ENCODE data around the gene MACROH2A1.

Gene MACROH2A1

DNA sequence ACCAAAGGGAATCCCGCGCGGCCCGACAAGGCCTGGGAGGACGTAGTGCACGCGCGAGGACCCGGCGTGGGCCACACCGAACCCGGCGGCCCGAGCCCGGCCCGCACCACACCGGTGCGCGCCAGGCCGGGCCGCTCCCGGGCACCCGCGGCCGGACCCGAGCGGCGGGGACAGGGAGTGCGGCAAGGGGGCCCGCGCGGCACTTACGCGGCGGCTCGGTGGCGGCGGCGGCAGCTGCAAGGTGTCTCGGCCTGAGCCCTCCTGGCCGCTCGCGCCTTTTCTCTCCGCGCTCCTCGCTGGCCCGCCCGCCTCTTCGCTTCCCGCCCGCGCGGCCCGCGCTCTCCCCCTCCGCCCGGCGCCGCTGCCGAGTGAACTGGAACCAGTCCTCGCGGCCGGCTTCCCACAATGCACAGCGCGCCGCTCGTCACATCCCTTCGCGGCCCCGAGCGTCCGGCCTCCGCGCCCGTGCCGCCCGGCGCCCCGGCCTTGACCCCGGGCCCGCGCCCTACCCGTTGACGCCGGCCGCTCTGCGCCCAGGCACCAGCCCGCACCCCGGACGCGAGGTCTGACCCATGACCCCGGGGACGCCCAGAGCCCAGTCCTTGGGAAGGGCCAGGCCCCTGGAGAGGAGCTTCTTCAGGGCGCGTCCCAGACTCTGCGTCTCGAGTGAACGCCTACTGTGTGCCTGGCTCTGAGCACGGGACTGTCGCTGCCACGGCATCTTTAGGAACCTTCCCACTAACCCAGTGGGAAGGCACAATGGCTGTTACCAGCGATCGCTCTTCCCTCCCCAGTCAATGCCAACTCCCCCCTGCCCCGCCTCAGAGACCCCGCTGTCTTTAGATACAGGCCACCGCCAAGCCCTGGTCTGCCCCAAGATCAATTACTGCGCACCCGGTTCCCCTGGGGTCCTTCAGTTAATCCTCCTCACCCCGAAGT is at the start of gene MACROH2A1:
MACROH2A1 (minus strand) TSS at position 377 of the 939 bp plus-strand sequence. CDS start 10,138 bp downstream, outside the sequence.
- peak; percentile 83 for DNase-seq

- DNase-seq, result no peak
These were observed 49.2 kb upstream of the MACROH2A1 start for GRCh38 chr5:135448071-135448739.

DNA sequence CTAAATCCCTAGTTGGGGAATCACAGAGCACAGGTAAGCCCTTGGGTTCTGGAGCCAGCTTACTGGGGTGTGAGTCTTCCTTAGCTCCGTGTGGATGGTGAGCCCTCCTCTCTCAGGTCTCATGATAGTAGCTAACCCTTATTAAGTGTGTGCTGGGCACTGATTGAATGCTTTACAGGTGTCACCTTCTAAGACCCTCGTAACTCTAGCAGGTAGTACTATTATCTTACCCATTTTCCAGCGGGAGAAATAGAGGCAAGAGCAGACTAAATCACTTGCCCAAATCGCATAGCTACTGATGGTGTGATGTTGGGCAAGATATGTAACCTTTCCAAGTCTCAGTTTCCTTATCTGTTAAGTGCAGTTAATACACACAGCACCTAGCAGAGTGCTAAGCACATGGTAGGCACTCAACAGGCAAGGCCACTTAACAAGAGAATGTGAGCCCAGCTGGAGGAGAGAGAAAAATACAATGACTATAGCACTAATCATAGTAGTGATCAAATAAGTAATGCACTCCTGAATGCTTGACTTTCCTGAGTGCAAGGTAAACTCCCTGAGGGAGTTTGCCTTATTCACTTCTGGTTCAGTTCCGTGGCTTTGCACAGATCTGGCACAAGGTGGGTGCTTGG is 48.4 kb upstream of the MACROH2A1 start, which contains the start of gene DCANP1:
DCANP1 (minus strand) TSS at position 51 of the 632 bp plus-strand sequence. CDS start 240 bp downstream, outside the sequence.
- no peak for DNase-seq

DNA sequence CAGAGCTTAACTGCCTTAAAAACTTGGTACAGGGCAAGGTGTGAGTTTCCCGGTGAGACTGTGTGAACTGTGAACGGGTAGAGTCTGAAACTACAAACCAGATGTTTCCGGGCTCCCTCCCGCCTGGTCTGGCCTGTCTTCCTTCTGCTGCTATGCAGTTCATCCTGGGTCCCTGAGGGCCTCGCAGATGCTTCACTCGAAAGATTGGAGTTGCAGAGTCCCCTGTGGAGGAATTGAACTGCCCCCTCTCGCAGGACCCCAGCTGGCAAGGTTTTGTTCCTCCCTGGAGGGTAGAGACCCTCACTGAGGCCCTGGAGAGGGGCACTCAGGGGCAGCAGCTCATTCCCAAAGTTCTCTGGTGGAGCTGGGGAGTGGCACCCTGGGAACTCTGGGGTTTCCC is 47.6 kb upstream of the MACROH2A1 start:
- DNase-seq, result no peak

GRCh38 chr5:135446206-135446605 is 47.2 kb upstream of the MACROH2A1 start:
- DNase-seq, result no peak

DNA sequence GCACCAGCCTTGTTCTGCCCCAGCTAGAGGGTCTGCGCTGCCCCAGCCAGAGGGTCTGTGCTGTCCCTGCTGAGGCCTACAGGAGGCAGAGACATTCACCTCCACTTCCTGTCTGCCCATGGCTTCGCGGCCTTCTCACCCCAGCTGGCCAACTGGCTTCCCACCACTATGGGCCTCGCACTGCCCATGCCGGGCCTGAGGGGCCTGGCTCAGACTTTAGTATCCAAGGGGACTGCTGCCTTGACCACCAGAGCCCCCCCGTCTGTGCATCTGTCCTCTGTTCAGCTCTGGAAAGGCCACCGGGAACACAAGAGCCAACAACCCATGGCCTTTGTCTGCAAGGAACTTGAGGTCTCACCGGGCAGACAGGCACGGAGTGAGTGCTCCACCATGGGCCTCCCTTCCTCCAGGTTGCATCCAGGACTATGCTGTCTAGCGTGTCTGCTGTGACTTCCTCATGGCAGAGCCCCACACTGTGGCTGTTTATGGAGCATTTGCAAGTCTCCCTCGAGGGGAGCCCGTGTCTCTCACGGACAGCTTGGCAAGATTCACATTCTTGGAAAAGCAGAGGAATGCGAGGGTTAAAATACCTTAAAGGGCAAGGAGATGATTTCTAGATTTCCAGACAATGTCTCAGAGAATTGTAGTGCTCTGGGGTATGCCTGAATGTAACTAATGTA is 46.4 kb upstream of the MACROH2A1 start:
- DNase-seq, result no peak

GRCh38 chr5:135444881-135445280 is 45.9 kb upstream of the MACROH2A1 start:
- no peak for DNase-seq

DNA sequence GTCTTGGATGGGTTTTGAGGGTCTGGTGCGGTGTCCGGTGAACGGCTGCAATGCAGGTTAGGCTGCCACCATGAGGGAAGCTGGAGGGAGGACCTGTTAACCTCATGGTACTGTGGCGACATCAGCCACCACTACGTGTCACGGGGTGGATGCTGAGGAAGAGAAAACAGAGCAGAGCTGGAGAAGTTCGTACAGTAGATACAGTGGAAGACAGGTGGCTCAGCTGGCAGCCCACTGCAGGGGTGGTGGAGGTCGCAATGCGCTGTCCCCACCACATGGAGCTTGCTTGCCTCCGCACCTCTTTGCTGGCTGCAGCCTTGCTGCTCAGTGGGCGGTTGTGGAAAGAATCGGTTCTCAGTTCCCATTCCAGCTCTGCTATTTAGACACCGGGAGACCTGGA is 45.3 kb upstream of the MACROH2A1 start:
- DNase-seq, result no peak

- no peak for DNase-seq
These were observed 44.3 kb upstream of the MACROH2A1 start for GRCh38 chr5:135443161-135443960.

DNA sequence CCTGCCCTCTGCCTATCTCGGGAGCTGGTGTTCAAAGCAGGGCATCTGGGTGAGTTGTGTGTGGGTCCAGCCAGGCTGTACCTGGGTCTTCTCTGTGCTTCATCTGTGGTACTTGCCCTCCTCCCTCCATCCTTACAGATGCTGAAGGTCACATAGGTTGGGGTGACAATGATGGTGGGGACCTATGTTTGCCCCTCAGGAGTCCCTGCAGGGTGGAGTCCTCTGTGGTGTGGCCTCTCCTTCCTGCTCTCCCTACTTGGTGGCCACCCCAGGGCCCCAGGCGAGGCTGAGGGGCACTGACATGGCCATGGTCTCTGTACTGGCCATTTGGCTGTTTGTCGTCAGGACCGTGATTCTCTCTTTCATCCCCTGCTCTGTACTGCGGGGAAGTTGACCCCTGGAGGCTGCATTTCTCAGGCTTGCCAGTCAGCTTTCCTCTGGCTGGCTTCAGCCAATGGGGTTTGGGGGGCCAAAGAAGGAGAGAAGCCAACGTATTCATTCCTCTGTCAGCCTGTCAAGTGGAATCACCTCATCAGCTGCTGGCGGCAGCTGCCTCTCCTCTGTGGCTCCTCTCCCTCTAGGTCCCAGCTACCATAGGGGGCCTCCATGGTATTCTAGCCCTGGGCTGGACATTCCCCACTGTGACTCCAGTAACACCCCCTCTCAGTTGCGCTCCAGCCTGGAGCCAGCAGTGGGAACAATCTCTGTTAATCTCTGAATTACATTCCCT is 43.6 kb upstream of the MACROH2A1 start:
- no peak for DNase-seq

DNA sequence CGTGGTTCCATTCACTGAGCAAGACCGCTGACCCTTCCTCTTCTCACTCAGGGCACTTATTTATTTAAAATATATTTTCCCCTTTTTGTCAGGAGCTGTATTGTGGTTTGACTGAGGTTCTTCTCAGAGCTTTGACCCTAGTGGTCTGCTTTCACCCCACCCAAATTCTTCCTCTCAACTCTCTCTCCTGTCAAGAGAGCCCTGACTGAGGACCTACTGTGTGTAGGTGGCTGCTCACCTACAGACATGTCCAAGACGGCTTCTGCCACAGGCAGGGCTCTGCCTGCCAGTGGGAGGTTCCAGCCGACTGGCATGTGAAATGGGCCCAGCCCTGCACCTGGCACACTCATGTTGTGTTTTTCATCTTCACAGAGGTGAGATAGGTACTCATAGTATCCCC is 42.9 kb upstream of the MACROH2A1 start:
- DNase-seq, result no peak

DNA sequence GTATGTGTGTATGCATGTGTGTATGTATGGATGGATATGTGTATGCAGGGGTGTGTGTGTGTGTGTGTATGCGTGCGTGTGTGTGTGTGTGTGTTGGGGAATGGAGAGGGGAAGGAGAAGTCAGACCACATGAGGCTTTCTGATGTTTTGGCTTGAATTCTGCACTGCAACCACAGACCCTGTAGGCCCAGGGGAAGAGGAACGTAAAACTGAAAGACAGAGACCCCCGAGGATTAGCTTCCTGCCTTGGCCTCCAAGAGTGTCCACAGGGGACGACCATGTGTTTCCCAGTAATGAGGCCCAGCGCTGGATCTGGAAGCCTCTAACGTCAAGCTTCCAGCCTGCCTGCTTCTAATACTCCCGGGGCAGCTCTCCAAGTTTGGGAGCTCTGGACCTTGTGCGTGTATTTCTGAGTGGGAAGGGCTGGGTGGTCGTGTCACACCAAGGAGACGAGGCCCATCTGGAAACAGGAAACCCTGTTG is 42.4 kb upstream of the MACROH2A1 start:
- no peak for DNase-seq

GRCh38 chr5:135440916-135441315 is 41.9 kb upstream of the MACROH2A1 start:
- DNase-seq, result no peak

GRCh38 chr5:135439231-135440205 is 40.5 kb upstream of the MACROH2A1 start:
- DNase-seq, result no peak

DNA sequence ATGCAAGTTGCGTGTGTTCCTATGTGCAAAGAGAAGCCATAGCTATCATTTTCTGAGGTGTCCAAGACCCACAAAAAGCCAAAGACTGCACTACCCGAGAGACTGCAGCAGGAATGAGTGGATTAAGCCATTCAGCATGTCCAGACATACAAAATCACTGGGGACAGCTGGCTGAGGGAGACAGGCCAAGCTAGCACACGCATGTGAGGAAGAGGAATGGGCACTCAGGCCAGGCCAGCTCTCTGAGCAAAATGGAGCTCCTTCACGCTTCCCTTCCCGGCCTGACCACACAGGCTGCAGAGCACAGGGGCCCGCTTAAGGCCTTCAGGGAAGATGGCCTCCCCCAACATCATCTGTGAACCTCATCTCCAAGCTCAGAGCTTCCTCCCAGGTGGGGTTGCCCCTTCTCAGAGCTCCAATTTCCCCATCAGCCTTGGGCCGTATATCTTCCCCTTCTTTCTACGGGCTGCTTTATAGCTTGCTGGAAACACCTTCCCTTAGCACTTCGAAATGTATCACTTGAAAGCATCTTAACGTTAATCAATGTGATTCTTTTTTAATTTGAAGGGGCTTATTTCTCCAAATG is 39.7 kb upstream of the MACROH2A1 start:
- no peak for DNase-seq

DNA sequence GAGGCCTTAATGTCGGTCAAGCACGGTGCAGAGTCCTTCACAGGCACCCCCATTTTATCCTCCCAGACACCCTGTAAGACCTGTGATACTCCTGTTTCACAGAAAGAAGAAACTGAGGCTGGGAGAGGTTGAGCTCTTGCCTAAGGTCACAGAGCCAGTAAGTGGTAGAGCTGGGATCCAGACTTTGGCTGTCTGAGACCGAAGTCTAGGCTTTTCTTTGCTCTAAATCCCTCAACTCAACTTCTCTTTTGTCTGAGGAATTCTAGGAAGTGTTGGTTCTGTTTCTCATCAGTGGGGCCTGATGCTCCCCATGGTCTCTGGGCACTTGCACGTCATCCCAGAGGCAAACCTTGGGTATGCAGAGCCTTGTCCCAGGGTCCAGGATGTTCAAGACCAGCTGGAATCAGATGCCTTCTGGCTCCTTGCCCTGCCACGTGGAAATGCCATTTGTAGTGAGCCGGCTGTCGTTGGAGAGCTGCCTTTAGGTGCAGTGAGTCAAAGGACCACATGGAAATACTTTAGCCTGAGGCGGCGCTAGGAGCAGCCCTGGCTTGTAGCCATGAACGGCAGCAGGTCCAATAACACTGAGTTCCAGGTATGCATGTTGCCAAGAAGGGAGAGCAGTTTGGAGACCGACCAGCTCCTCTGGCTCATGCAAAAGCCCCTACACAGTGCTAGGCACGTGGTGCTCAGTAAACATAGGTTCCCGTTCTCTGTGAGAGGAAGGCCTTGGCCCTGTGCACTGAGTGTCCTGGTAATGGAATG is 38.9 kb upstream of the MACROH2A1 start:
- DNase-seq, result no peak

DNA sequence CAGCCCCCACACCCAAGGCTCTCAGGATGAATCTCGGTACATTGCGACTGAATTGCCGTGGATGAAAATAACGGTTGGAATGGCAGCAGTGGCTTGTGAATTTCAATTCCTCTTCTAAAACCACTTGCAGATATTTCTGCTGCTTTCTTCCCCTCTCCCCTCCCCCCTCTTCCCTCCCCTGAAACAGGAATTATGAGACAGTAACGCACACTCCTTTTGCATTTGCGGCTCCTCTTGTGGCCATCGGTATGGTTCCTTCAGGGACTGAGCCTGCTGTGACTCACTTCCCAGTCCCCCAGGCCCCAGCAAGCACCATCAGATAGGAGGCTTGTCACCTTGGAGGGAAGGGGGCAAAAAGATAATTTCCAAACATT is 38.4 kb upstream of the MACROH2A1 start:
- DNase-seq, result peak; percentile 49

DNA sequence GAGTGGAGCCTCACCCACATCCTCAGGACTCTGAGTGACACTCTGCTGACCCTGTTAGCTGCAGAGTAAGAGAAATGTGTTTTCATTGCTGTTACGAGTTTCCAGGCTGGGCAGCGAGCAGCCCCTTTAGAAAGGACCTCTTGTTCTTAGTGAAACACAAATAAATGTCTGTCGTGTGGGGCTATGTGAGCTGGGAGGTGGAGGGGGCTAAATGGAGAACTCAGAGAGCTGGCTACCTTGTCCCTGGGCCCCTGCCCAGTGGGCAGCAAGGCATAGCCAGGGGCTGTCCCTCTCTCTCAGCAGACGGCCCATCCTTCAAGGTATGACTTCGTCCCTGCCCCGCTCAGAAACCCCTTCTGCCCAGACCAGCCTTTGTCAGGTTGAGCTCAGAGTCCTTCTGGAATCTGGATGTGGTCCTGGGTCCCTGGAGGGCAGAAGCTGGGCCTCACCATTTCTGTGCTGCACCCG is 38.0 kb upstream of the MACROH2A1 start:
- DNase-seq, result no peak

Measured in CD4-positive, alpha-beta T cell treated with Interleukin-15 for 1 hour (primary cell).